Esophagus squamous epithelium (tissue), 4 donors: ENCODE data around the gene APOC3.

Experiments used
- CTCF ChIP-seq, 6 experiments: fragments of 450-650 bp in 4 of 6; fragments of 200-600 bp in 2 of 6; sonication (generic) in 2 of 6; IDR thresholded peaks; one replicate each; pipeline ENCODE4 v1.5.1; 2016 to 2019; ENCODE audit warnings: antibody characterized with exemption in 6 of 6, mild to moderate bottlenecking in 4 of 6, moderate library complexity in 4 of 6
- POLR2A ChIP-seq, 4 donors: fragments of 450-650 bp; IDR thresholded peaks; one replicate each; pipeline ENCODE4 v1.6.1; 2017; ENCODE audit warnings: antibody characterized with exemption in 4 of 4, mild to moderate bottlenecking in 4 of 4, moderate library complexity in 3 of 4

- TF ChIP-seq CTCF (IDR thresholded peaks at IDR 0.05) = no peak
- TF ChIP-seq POLR2A (IDR thresholded peaks at IDR 0.05) = no peak
Observed at GRCh38 chr11:116828632-116829524, 829 bp upstream of the APOC3 start.
